HCT116 (cell line): ENCODE measurements around the gene PRKX. TPM values are rescaled to one million over a fixed set of nuclear protein-coding genes. Genes with fewer than 3 reads are reported as not detected.

Experiments used
- ATAC-seq: fragments of 200-7000 bp; cut with Tn5 transposase; 2 replicates; pipeline ENCODE4 v1.9.1; 2020; ENCODE audit warnings: mild to moderate bottlenecking, moderate library complexity
- BruUV-seq: library from RNA; stranded (reverse); fragments of 400-500 nt; replicated peaks from 2 replicates; lab custom pipeline; 2021; lab: Mats Ljungman, UMichigan
- CTCF ChIA-PET: fragments of 300-600 bp; sonication (Branson Sonifier 250); formaldehyde crosslinking; loops from one replicate; lab custom pipeline; 2021; ENCODE audit warnings: antibody characterized with exemption; lab: Charles Lee
- POLR2A ChIA-PET: fragments of 300-600, 350-600 bp; sonication (Branson Sonifier 250); formaldehyde crosslinking; loops from one replicate; lab custom pipeline; 2021; ENCODE audit warnings: antibody characterized with exemption; lab: Charles Lee
- RAD21 ChIA-PET, 2 experiments: fragments of 300-600 bp; sonication (Branson Sonifier 250); formaldehyde crosslinking; loops; one replicate each; lab custom pipeline; 2023; ENCODE audit warnings: low total read pairs in 2 of 2; ENCODE audit not compliant: uncharacterized antibody in 2 of 2, unreplicated experiment in 2 of 2, low non-redundant PET in 1 of 2; lab: Charles Lee
- DNase-seq: peaks from one replicate; pipeline ENCODE4 v3.0.0-alpha.2; 2010; ENCODE audit warnings: low read depth, low spot score
- H2AFZ ChIP-seq: fragments of 200-600 bp; shearing (Covaris generic), sonication (generic); 2 replicates; pipeline ENCODE4 v1.6.1; 2017; ENCODE audit warnings: low read depth, mixed run types, mixed read lengths, antibody characterized with exemption, low read length; ENCODE audit not compliant: poor library complexity, severe bottlenecking
- H3K27ac ChIP-seq: 2 replicates; pipeline ENCODE4 v1.5.1; 2012; ENCODE audit warnings: low read depth, low read length
- H3K27me3 ChIP-seq: fragments of 200-600 bp; sonication (generic); 2 replicates; pipeline ENCODE4 v1.6.1; 2016; ENCODE audit warnings: mixed run types, low read length, mixed read lengths; ENCODE audit not compliant: insufficient read depth
- H3K36me3 ChIP-seq, 2 experiments: fragments of 200-500 bp in 1 of 2; fragments of 200-600 bp in 1 of 2; sonication (Bioruptor generic) in 1 of 2; sonication (generic) in 1 of 2; 2 replicates each; pipeline versions ENCODE4 v1.5.1 to v1.6.1; 2014 to 2016; ENCODE audit warnings: low read length in 2 of 2, inconsistent platforms in 1 of 2, mixed read lengths in 1 of 2, mixed run types in 1 of 2; ENCODE audit not compliant: insufficient read depth in 2 of 2, control insufficient read depth in 1 of 2
- H3K4me1 ChIP-seq, 2 experiments: fragments of 200-600 bp in 1 of 2; sonication (generic) in 1 of 2; 2 replicates each; pipeline versions ENCODE4 v1.5.1 to v1.6.1; 2012 to 2017; ENCODE audit warnings: low read length in 2 of 2, inconsistent platforms in 1 of 2, mild to moderate bottlenecking in 1 of 2, mixed read lengths in 1 of 2, mixed run types in 1 of 2, moderate library complexity in 1 of 2; ENCODE audit not compliant: insufficient read depth in 2 of 2, control insufficient read depth in 1 of 2
- H3K4me2 ChIP-seq: fragments of 200-600 bp; sonication (generic); 2 replicates; pipeline ENCODE4 v1.6.1; 2017; ENCODE audit warnings: mixed run types, low read length, mixed read lengths
- H3K4me3 ChIP-seq, 2 experiments: fragments of 200-600 bp in 1 of 2; sonication (generic) in 1 of 2; replicated peaks in 1 of 2; 2 replicates each; pipeline ENCODE4 v1.5.1; 2011 to 2016; ENCODE audit warnings: low read length in 2 of 2, control low read depth in 1 of 2, low read depth in 1 of 2, mild to moderate bottlenecking in 1 of 2, mixed read lengths in 1 of 2, mixed run types in 1 of 2
- H3K79me2 ChIP-seq: fragments of 200-600 bp; sonication (generic); 2 replicates; pipeline ENCODE4 v1.6.1; 2017; ENCODE audit warnings: mild to moderate bottlenecking, mixed run types, low read length, moderate library complexity, mixed read lengths; ENCODE audit not compliant: insufficient read depth
- H3K9ac ChIP-seq: fragments of 200-600 bp; sonication (generic); 2 replicates; pipeline ENCODE4 v1.6.1; 2016; ENCODE audit warnings: low read length, mixed read lengths
- H3K9me2 ChIP-seq: fragments of 200-600 bp; sonication (generic), shearing (Covaris generic); 2 replicates; pipeline ENCODE4 v1.6.1; 2017; ENCODE audit warnings: mixed run types, mild to moderate bottlenecking, moderate library complexity; ENCODE audit not compliant: insufficient read depth
- H3K9me3 ChIP-seq, 2 experiments: fragments of 200-500 bp in 1 of 2; fragments of 200-600 bp in 1 of 2; sonication (Bioruptor generic) in 1 of 2; sonication (generic) in 1 of 2; 2 replicates each; pipeline ENCODE4 v1.6.1; 2014 to 2017; ENCODE audit warnings: low read length in 2 of 2, mixed read lengths in 2 of 2, inconsistent platforms in 1 of 2, low read depth in 1 of 2, mild to moderate bottlenecking in 1 of 2, mixed run types in 1 of 2, moderate library complexity in 1 of 2; ENCODE audit not compliant: control insufficient read depth in 1 of 2, insufficient read depth in 1 of 2
- H4K20me1 ChIP-seq: fragments of 200-600 bp; sonication (generic), shearing (Covaris generic); 2 replicates; pipeline ENCODE4 v1.6.1; 2017; ENCODE audit warnings: mixed run types, mild to moderate bottlenecking, moderate library complexity; ENCODE audit not compliant: insufficient read depth
- CBX3 ChIP-seq: IDR thresholded peaks from 2 replicates; pipeline ENCODE4 v1.6.1; 2012; ENCODE audit warnings: low read depth
- CEBPB ChIP-seq: IDR thresholded peaks from 2 replicates; pipeline ENCODE4 v1.6.1; 2012; ENCODE audit warnings: low read depth
- EGR1 ChIP-seq: IDR thresholded peaks from 2 replicates; pipeline ENCODE4 v1.6.1; 2012; ENCODE audit warnings: low read depth
- FOSL1 ChIP-seq: IDR thresholded peaks from 2 replicates; pipeline ENCODE4 v1.6.1; 2012; ENCODE audit warnings: low read depth
- JUND ChIP-seq: IDR thresholded peaks from 2 replicates; pipeline ENCODE4 v1.6.1; 2012
- POLR2A ChIP-seq: IDR thresholded peaks from 2 replicates; pipeline ENCODE4 v1.7.0; 2011; ENCODE audit warnings: borderline replicate concordance; ENCODE audit not compliant: insufficient read depth, insufficient read length; ENCODE audit errors: extremely low read depth
- POLR2AphosphoS5 ChIP-seq: IDR thresholded peaks from 2 replicates; pipeline ENCODE4 v1.6.1; 2011; ENCODE audit warnings: mild to moderate bottlenecking, low read depth, low read length, moderate library complexity
- RAD21 ChIP-seq: IDR thresholded peaks from 2 replicates; pipeline ENCODE4 v1.6.1; 2012; ENCODE audit warnings: low read depth, mild to moderate bottlenecking
- SIN3A ChIP-seq: IDR thresholded peaks from 2 replicates; pipeline ENCODE4 v1.6.1; 2012; ENCODE audit warnings: low read depth
- YY1 ChIP-seq: IDR thresholded peaks from 2 replicates; pipeline ENCODE4 v1.6.1; 2011; ENCODE audit warnings: low read length, low read depth, moderate library complexity, mild to moderate bottlenecking; ENCODE audit not compliant: insufficient replicate concordance; ENCODE audit errors: extremely low read depth
- ZFX ChIP-seq: fragments of 450-650 bp; IDR thresholded peaks from 2 replicates; pipeline ENCODE4 v1.6.1; 2017
- ZNF274 ChIP-seq: fragments of 200-500 bp; sonication (Bioruptor generic); IDR thresholded peaks from 2 replicates; pipeline ENCODE4 v1.6.1; 2014; ENCODE audit warnings: mild to moderate bottlenecking, low read depth, low read length, inconsistent platforms
- intact Hi-C: fragments of 100-400 bp; cut with micrococcal nuclease; formaldehyde crosslinking; loops from 2 replicates; pipeline ENCODE4 v1.10.0; 2022
- total RNA-seq: library from RNA; stranded (reverse); gene quantifications from one replicate; pipeline ENCODE4 v1.2.1, GENCODE V29; 2021; ENCODE audit not compliant: unreplicated experiment
- TF ChIP-seq, protein P1 (sequence below): IDR thresholded peaks from 2 replicates; pipeline ENCODE4 v1.6.1; 2012
- TF ChIP-seq, protein P2 (sequence below): IDR thresholded peaks from 2 replicates; pipeline ENCODE4 v1.6.1; 2012; ENCODE audit warnings: low read depth
- TF ChIP-seq, protein P3 (sequence below): IDR thresholded peaks from 2 replicates; pipeline ENCODE4 v1.6.1; 2012
- TF ChIP-seq, protein P4 (sequence below): IDR thresholded peaks from 2 replicates; pipeline ENCODE4 v1.6.1; 2011; ENCODE audit warnings: mild to moderate bottlenecking, low read length, moderate library complexity; ENCODE audit not compliant: insufficient replicate concordance; ENCODE audit errors: extremely low read depth

PRKX gene
- total RNA-seq, 1 experiment from 2014 or later = 26.7 TPM

DNA sequence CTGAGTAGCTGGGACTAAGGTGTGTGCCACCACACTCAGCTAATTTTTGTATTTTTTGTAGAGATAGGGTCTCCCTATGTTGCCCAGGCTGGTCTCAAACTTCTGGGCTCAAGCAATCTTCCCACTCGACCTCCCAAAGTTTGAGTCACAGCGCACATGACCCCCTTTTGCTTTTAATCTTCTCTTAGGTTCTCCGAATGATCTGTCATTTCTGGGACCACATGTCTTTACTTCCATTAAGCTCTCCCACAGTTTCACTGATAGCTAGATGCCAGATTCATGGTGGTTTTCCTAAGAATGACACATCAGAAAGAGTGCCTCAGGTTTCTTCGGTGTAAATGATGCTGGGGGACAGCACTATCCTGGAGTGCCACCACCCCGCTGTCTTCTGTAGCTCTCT lies 17.9 kb downstream of the PRKX start:
- TF ChIP-seq ZFX (no peak), JUND (no peak), ZNF274 (no peak), CBX3 (no peak), RAD21 (no peak), YY1 (no peak), EGR1 (no peak), CEBPB (no peak), POLR2A (no peak), FOSL1 (no peak), POLR2AphosphoS5 (no peak), SIN3A (no peak)
- TF ChIP-seq, protein P1, sequence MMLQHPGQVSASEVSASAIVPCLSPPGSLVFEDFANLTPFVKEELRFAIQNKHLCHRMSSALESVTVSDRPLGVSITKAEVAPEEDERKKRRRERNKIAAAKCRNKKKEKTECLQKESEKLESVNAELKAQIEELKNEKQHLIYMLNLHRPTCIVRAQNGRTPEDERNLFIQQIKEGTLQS = no peak
- TF ChIP-seq, protein P2, sequence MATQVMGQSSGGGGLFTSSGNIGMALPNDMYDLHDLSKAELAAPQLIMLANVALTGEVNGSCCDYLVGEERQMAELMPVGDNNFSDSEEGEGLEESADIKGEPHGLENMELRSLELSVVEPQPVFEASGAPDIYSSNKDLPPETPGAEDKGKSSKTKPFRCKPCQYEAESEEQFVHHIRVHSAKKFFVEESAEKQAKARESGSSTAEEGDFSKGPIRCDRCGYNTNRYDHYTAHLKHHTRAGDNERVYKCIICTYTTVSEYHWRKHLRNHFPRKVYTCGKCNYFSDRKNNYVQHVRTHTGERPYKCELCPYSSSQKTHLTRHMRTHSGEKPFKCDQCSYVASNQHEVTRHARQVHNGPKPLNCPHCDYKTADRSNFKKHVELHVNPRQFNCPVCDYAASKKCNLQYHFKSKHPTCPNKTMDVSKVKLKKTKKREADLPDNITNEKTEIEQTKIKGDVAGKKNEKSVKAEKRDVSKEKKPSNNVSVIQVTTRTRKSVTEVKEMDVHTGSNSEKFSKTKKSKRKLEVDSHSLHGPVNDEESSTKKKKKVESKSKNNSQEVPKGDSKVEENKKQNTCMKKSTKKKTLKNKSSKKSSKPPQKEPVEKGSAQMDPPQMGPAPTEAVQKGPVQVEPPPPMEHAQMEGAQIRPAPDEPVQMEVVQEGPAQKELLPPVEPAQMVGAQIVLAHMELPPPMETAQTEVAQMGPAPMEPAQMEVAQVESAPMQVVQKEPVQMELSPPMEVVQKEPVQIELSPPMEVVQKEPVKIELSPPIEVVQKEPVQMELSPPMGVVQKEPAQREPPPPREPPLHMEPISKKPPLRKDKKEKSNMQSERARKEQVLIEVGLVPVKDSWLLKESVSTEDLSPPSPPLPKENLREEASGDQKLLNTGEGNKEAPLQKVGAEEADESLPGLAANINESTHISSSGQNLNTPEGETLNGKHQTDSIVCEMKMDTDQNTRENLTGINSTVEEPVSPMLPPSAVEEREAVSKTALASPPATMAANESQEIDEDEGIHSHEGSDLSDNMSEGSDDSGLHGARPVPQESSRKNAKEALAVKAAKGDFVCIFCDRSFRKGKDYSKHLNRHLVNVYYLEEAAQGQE = no peak
- TF ChIP-seq, protein P3, sequence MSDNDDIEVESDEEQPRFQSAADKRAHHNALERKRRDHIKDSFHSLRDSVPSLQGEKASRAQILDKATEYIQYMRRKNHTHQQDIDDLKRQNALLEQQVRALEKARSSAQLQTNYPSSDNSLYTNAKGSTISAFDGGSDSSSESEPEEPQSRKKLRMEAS = no peak
- TF ChIP-seq, protein P4, sequence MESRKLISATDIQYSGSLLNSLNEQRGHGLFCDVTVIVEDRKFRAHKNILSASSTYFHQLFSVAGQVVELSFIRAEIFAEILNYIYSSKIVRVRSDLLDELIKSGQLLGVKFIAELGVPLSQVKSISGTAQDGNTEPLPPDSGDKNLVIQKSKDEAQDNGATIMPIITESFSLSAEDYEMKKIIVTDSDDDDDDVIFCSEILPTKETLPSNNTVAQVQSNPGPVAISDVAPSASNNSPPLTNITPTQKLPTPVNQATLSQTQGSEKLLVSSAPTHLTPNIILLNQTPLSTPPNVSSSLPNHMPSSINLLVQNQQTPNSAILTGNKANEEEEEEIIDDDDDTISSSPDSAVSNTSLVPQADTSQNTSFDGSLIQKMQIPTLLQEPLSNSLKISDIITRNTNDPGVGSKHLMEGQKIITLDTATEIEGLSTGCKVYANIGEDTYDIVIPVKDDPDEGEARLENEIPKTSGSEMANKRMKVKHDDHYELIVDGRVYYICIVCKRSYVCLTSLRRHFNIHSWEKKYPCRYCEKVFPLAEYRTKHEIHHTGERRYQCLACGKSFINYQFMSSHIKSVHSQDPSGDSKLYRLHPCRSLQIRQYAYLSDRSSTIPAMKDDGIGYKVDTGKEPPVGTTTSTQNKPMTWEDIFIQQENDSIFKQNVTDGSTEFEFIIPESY = no peak
- ATAC-seq (no peak), DNase-seq (no peak)
- H3K36me3 ChIP-seq = no peaks in the 10 kb centered on the region
- H3K4me1 ChIP-seq = no peaks in the 10 kb centered on the region
- H3K9ac ChIP-seq = no peak overlapping the region
- no peak overlapping the region for H3K4me3 ChIP-seq
- intact Hi-C loops = no loop called here
- BruUV-seq = no TSS peak
- no peaks in the 10 kb centered on the region for H3K9me2 ChIP-seq
- no peak overlapping the region for H3K4me2 ChIP-seq
- H3K27me3 ChIP-seq = no peaks in the 10 kb centered on the region
- ChIA-PET RAD21 (no interaction called here), POLR2A (no interaction called here), CTCF (no interaction called here)
- no peaks in the 10 kb centered on the region for H4K20me1 ChIP-seq
- no peak overlapping the region for H2AFZ ChIP-seq
- H3K27ac ChIP-seq = no peak overlapping the region
- H3K79me2 ChIP-seq = 0 out of 2 replicates have a peak, but pooled peaks cover 3% of the 10 kb centered on the region
- H3K9me3 ChIP-seq = no peaks in the 10 kb centered on the region
